CD4-positive, alpha-beta T cell treated with Interleukin-1 beta for 1 hour (primary cell): ENCODE results near the gene CAAP1.
"Not testable (repeated sequence)": the region's sequence is repeated elsewhere in the genome, so short reads cannot be mapped to it uniquely, and the experiment has no call there.

Source experiments
- DNase-seq, 2 donors: peaks; one replicate each; pipeline ENCODE4 v3.0.0-alpha.2; 2020 to 2022

The CAAP1 gene

GRCh38 chr9:26828391-26828955 lies 64.1 kb downstream of the CAAP1 start:
- DNase-seq: not testable (repeated sequence)

- no peak for DNase-seq
These were observed 77.8 kb downstream of the CAAP1 start for GRCh38 chr9:26814799-26815198.

GRCh38 chr9:26813247-26813646 lies 79.4 kb downstream of the CAAP1 start:
- DNase-seq: no peak

GRCh38 chr9:26812217-26812616 lies 80.4 kb downstream of the CAAP1 start:
- DNase-seq: no peak

GRCh38 chr9:26811106-26811505 lies 81.5 kb downstream of the CAAP1 start:
- no peak for DNase-seq

- no peak for DNase-seq
These were observed 82.8 kb downstream of the CAAP1 start for GRCh38 chr9:26809795-26810194.

- no peak for DNase-seq
These were observed 85.4 kb downstream of the CAAP1 start for GRCh38 chr9:26807161-26807560.

- no peak for DNase-seq
These were observed 89.7 kb downstream of the CAAP1 start for GRCh38 chr9:26802921-26803320.

- DNase-seq: no peak
These were observed 90.8 kb downstream of the CAAP1 start for GRCh38 chr9:26801772-26802171.

GRCh38 chr9:26800322-26800721 lies 92.3 kb downstream of the CAAP1 start:
- DNase-seq: no peak

- no peak for DNase-seq
These were observed 101.3 kb downstream of the CAAP1 start for GRCh38 chr9:26791274-26791673.
